ENCODE results near the gene LYPD6. TPM values are rescaled to one million over a fixed set of nuclear protein-coding genes. Genes with fewer than 3 reads are reported as not detected.

Gene LYPD6
- total RNA-seq, 1 donor from 2014 or later = not detected

GRCh38 chr2:149456285-149456684, 125.9 kb downstream of the LYPD6 start:
- no peak for TF ChIP-seq CTCF (IDR thresholded peaks at IDR 0.05)
- H3K36me3 Mint-ChIP-seq (ENCODE audit: low read depth) = peaks cover 5% of the 10 kb centered on the region
- peaks cover 5% of the 10 kb centered on the region for H3K27me3 Mint-ChIP-seq
- CTCF ChIA-PET = no interaction called here
- intact Hi-C loops (cut with micrococcal nuclease) = no loop called here
- H3K4me1 Mint-ChIP-seq = no peaks in the 10 kb centered on the region
- ATAC-seq (ENCODE audit: low read depth) (no peak), DNase-seq (no peak)
- POLR2A ChIA-PET = no interaction called here
- peaks cover 25% of the 10 kb centered on the region for H3K9me3 Mint-ChIP-seq
- no peak overlapping the region for H3K4me3 Mint-ChIP-seq
- H3K27ac Mint-ChIP-seq = no peak overlapping the region

- no peak for DNase-seq
- POLR2A ChIA-PET = no interaction called here
- intact Hi-C loops (cut with micrococcal nuclease) = no loop called here
- CTCF ChIA-PET = no interaction called here
- H3K27me3 Mint-ChIP-seq = peaks cover 5% of the 10 kb centered on the region
- H3K4me1 Mint-ChIP-seq = no peaks in the 10 kb centered on the region
- no peak for TF ChIP-seq CTCF (IDR thresholded peaks at IDR 0.05)
- peaks cover 27% of the 10 kb centered on the region for H3K9me3 Mint-ChIP-seq
- H3K27ac Mint-ChIP-seq = no peak overlapping the region
- H3K4me3 Mint-ChIP-seq = no peak overlapping the region
- ATAC-seq (ENCODE audit: low read depth) = no peak
- H3K36me3 Mint-ChIP-seq (ENCODE audit: low read depth) = peaks cover 5% of the 10 kb centered on the region
Observed at GRCh38 chr2:149458502-149458901, 128.1 kb downstream of the LYPD6 start.

- intact Hi-C loops (cut with micrococcal nuclease) = no loop called here
- POLR2A ChIA-PET = no interaction called here
- Mint-ChIP-seq H3K4me3 (no peak overlapping the region), H3K36me3 (ENCODE audit: low read depth) (peaks cover 5% of the 10 kb centered on the region), H3K4me1 (no peaks in the 10 kb centered on the region), H3K27ac (no peak overlapping the region), H3K9me3 (peaks cover 16% of the 10 kb centered on the region), H3K27me3 (no peaks in the 10 kb centered on the region)
- ATAC-seq (ENCODE audit: low read depth) (no peak), DNase-seq (no peak)
- CTCF ChIA-PET = no interaction called here
- TF ChIP-seq CTCF (IDR thresholded peaks at IDR 0.05) = no peak
Observed at GRCh38 chr2:149463328-149464002, 133.1 kb downstream of the LYPD6 start.

GRCh38 chr2:149464396-149464795, 134.0 kb downstream of the LYPD6 start:
- Mint-ChIP-seq H3K4me1 (no peaks in the 10 kb centered on the region), H3K36me3 (ENCODE audit: low read depth) (no peaks in the 10 kb centered on the region), H3K27me3 (no peaks in the 10 kb centered on the region), H3K27ac (no peak overlapping the region), H3K9me3 (peaks cover 7% of the 10 kb centered on the region), H3K4me3 (no peak overlapping the region)
- no peak for TF ChIP-seq CTCF (IDR thresholded peaks at IDR 0.05)
- no peak for DNase-seq
- intact Hi-C loops (cut with micrococcal nuclease) = no loop called here
- POLR2A ChIA-PET = no interaction called here
- CTCF ChIA-PET = no interaction called here
- ATAC-seq (ENCODE audit: low read depth) = no peak

GRCh38 chr2:149465873-149466272, 135.5 kb downstream of the LYPD6 start:
- ChIA-PET POLR2A (no interaction called here), CTCF (no interaction called here)
- no peak for TF ChIP-seq CTCF (IDR thresholded peaks at IDR 0.05)
- DNase-seq (no peak), ATAC-seq (ENCODE audit: low read depth) (no peak)
- Mint-ChIP-seq H3K4me3 (no peak overlapping the region), H3K4me1 (no peaks in the 10 kb centered on the region), H3K9me3 (peaks cover 2% of the 10 kb centered on the region), H3K27ac (no peak overlapping the region), H3K27me3 (no peaks in the 10 kb centered on the region), H3K36me3 (ENCODE audit: low read depth) (no peaks in the 10 kb centered on the region)
- intact Hi-C loops (cut with micrococcal nuclease) = no loop called here

Data from activated B cell treated with CpG ODN at 0.5 μM for 24 hours (primary cell).